Stimulated activated CD8-positive, alpha-beta memory T cell treated with anti-CD3 and anti-CD28 coated beads, Interleukin-4, amount 100 ng/mL, for 48 hours (primary cell): ENCODE measurements around the gene DNAJC6.

Source experiments
- DNase-seq: peaks from one replicate; pipeline ENCODE4 v3.0.0-alpha.2; 2020

Gene DNAJC6

DNA sequence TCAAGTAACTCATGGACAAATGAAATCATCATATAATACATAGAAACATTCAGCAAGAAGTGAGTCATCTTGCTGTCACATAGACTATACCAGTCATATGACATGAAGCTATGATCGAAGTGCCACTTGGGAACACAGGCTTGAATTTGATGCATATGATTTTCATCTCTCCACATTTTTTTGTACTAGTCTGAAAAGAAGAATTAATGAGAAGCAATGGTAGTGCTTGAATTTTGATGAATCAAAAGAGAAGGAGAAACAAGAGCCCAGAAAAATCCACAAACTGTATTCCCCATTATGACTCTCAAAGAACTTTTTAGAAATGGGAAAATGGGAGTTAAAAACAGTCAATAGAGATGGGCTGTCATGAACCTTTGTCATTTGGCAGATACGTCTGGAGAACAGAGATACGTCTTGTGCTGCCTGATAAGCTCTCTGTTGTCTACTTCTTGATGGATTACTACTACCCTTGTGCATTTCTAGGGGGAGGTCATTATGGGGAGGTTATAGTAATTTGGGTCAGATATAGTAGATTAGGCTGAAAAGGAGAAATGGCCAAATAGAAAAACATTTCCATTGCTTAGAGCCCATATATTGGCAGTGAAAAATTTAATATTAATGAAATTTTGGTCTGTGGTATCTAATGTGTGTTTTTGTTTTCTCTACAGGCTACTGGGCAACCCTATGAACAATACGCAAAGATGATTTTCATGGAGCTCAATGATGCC, 103.1 kb downstream of the DNAJC6 start:
- no peak for DNase-seq

- no peak for DNase-seq
These were observed 103.6 kb downstream of the DNAJC6 start for GRCh38 chr1:65412984-65413375.

- no peak for DNase-seq
These were observed 105.2 kb downstream of the DNAJC6 start for GRCh38 chr1:65414538-65414937.

DNA sequence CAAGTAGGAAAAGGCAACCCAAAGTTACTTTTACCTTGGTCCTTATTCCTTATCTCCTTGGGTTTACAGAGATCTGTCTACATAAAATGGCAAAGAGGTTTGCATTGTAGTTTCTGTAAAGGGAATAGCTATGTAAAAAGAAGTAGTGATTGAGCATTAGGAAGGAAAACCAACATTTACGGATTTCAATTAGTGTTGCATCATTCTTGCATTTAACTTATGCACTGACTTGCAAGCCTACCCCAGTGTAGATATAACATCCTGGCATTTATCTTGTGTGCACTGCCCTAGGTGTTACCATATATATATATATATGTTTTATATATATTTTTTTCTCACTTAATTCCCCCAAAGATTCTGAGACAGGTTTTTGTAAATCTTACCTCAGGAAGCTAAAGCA, 107.4 kb downstream of the DNAJC6 start:
- no peak for DNase-seq

DNA sequence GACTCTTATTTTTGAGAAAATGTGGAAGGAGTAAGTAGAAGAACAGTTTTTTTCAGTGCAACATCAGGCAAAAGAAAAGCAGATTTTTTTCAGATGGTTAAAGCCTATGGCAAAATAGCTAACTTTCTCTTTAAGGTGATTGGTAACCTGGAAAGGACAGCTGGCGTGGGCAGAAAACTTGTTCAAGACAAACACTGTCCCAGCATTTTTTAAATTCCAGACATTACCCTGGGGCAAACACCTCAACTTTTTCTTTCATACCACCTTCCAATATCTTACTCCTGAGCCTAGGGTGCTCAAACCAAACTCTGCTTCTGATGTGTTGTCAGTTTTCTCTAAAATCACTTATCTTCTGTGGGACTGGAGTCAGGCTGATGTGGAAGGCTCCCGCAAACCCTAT, 108.4 kb downstream of the DNAJC6 start:
- no peak for DNase-seq

GRCh38 chr1:65418522-65419185, 109.3 kb downstream of the DNAJC6 start:
- DNase-seq, result no peak

DNA sequence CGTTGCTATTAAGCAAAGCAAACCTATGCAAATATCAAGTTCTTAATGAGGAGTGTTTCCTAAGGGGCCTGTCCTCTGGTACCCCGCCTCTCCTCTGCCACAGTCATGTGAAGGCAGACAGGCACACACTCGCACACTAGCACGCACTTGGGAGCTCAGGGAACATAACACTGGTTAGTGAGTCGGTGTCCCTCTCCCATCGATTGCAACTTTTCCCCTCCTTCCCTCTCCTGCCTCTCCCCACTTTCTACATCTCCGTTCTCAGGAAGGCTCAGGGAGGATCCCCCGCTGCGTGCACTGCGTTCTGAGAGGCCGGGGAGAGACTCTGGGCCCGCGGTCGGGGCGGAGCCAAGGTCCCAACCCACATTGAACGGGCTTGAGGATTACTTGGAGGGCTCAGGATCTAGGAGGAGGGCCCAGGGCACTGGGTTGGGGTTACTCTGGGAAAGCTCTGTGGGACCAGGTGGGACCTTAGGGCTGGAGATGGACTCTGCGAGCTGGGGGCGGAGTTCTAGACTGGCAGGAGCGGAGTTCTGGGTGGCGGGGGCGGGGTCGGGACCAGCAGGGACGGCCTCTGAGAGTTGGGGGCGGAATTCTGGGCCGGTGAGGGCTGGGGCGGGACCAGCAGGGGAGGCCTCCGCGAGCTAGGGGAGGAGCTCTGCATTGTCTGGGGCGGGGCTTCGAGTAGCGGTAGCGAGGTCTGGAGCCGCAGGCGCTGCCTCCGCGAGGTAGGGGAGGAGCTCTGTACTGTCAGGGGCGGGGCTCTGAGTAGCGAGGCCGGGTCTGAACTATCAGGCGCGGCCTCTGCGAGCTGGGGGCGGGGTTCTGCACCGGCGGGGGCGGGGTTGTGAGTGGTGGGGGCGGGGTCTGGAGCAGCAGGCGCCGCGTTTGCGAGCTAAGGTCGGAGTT, 110.6 kb downstream of the DNAJC6 start:
- DNase-seq, result peak; percentile 99

- no peak for DNase-seq
These were observed 111.4 kb downstream of the DNAJC6 start, which contains the start of the genes LEPR and LEPROT for GRCh38 chr1:65420590-65421350. Gene LEPR, plus strand, starts transcription at chr1:65420668. Its CDS starts 144,898 bp downstream, at chr1:65565566. Gene LEPROT, plus strand, starts transcription at chr1:65420668. Its CDS starts 57 bp downstream, at chr1:65420725.

DNA sequence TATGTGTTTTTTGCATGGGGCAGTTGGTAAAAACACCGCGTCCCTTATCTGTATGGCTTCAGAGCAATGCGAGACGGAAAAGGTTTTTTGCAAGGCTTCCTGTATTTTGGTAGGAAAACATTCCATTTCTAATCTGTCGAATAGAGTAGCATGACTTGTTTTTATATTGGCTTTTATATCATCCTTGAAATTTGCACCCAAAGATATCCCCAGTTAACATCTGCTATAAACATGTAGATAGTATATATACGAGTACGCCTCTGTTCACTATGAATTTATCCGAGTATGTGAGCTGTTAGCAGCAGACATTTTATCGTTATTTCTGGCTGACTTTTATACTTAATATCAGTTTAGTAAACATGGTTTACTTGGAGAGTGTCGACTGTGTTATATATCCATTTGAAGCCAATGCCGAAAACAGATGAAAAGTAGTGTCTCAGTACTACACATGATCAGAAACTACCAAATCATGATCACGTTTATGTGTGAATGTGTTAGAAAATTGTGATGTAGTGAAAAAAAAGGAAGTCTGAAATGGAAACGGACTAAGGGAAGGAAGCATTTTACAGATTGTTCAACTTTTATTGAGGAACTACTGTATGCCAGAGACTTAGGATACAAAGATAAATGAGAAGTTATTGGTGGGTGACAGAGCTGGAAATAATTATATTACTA, 112.1 kb downstream of the DNAJC6 start:
- no peak for DNase-seq

- no peak for DNase-seq
These were observed 113.2 kb downstream of the DNAJC6 start for GRCh38 chr1:65422241-65423203.

DNA sequence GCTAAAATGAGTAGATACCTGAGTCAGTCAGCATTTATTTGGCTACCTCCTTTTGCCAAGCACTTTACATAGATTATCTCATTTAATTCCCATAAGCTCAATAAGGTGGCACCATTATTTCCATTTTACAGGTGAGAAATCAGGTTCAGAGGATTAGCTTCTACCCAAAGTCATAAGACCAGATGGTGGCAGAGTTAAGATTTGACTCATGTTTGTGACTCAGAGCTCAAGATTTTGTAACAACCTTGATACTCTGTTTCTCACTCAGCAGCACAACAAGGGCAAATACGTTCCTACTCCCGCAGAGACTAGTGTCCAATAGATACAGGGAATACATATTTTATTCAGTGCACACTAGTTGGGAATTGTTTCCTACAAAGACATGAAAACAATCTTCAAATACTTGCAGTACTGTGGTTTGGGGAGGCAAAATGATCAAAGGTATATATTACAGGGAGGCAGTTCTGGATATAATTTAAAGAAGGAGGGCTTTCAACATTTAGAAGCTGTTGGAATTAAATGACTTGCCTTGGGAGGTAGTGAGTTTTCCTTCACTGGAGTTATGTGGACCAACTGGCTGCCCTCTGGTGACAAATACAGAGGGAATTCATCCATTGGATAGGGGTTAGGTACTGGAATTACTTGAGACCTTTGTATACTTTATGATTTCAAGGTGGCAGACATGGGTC, 114.7 kb downstream of the DNAJC6 start:
- no peak for DNase-seq

GRCh38 chr1:65424573-65424889, 115.2 kb downstream of the DNAJC6 start:
- DNase-seq, result no peak

DNA sequence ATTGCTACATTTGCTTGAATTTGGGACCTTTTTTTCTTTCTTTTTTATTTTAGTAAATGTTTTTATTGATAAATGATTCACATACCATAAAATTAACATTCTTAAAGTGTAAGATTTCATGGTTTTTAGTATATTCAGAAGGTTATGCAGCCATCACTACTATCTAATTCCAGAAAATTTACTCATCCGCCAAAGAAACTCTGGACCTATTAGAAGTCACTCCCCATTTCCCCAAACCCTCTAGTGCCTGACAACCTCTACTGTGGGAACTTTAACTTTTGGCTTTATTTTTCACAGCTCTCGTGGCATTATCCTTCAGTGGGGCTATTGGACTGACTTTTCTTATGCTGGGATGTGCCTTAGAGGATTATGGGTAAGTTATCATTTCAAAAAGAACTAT, 115.7 kb downstream of the DNAJC6 start:
- DNase-seq, result no peak

DNA sequence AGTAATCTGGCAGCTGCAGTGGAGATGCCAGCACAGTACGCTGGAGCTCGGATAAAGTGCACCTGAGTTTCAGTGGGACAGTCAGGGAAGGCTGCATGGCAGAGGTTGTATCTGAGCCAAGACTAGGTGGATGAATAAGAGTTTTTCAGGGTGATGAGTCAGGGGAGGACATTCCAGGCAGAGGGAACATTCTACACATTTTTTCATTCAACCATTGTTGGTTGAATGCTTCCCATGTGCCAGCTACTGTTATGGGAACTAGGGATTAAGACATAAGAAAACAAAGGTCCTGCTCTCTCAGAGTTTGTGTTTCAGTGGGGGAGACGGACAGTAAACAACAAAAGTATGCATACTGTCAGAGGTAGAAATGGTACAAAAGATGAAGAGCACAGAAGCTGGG, 116.4 kb downstream of the DNAJC6 start:
- DNase-seq, result no peak

DNA sequence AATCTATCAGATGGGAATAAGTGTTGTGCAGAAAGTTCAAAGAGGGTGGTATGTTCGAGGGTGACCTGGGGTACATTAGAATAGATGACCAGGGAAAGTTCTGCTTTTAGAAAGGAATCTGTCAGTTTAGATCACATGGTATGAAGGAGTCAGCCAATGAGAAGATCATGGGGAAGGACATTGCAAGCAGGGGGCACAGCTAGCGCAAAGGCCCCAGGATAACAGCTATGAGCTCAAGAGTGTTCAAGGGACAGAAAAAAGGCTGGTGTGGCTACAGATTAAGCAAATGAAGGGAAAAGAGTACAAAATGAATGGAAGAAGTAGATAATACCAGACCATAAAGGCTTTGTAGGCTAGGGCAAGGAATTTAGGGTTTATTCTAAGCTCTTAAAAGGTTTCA, 119.7 kb downstream of the DNAJC6 start:
- DNase-seq, result no peak

GRCh38 chr1:65429806-65430205, 120.5 kb downstream of the DNAJC6 start:
- DNase-seq, result no peak

- DNase-seq, result no peak
These were observed 121.9 kb downstream of the DNAJC6 start for GRCh38 chr1:65431111-65431705.

DNA sequence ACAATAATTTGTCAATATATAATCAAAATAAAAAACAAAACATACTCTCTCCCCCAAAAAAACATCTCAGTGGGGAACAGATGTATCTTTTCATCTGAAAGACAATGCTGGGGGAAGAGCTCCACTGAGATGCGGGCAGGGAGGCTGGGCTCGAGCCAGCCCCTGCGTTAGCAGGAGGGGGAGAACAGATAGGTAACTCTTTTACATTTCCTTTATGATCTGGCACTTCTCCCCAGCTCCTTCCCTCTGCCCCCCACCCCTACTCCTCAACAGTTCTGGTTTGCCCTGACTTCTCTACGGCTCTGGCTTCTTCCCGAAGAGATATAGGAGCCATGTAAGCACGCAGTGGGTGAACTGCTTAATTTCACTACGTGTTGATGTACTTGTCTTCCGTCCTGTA, 123.6 kb downstream of the DNAJC6 start:
- DNase-seq, result no peak

- no peak for DNase-seq
These were observed 124.9 kb downstream of the DNAJC6 start for GRCh38 chr1:65434255-65434654.

DNA sequence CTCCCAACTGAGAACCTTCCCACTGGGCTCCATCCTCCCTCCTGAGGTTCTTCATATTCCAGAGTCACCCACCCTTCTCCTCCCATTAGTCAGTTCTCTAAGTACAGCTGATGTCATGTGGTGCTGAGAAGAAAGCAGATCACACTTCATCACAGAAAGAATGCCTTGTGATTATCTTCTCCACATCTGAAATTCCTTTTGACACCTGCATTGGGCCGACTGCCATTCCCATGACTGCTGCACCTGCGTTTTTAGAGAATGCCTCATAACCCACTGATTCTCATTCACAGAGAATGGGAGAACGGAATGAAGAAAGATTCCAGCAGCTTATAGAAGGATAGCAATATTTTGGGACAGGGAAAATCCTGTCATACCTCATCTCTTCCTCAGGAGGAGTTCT, 125.4 kb downstream of the DNAJC6 start:
- no peak for DNase-seq
